NCI-H2227 (cell line): ENCODE results near the gene SLC28A3.

Experiments used
- DNase-seq: peaks from one replicate; lab custom pipeline; 2025; ENCODE audit not compliant: unreplicated experiment; lab: John Stamatoyannopoulos, UW

Gene SLC28A3

DNA sequence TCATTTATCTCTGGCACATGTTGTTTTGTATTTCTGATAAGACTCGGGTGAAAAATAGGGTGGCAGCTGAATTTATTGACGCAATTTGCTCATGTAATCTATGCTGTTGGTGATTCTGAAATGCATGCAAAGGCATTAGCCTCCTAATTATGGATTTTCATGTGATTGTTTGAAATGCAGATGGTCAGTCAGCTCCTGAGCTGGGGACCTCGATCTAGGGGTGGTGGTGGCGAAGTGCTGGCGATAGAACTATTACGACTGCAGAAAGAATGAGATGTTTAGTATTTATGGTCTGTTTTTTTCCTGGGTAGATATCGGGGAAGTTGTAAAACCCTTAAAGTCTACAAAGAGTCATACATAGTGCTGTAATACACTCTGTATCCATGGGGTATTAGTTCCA lies 88.6 kb downstream of the SLC28A3 start:
- no peak for DNase-seq

DNA sequence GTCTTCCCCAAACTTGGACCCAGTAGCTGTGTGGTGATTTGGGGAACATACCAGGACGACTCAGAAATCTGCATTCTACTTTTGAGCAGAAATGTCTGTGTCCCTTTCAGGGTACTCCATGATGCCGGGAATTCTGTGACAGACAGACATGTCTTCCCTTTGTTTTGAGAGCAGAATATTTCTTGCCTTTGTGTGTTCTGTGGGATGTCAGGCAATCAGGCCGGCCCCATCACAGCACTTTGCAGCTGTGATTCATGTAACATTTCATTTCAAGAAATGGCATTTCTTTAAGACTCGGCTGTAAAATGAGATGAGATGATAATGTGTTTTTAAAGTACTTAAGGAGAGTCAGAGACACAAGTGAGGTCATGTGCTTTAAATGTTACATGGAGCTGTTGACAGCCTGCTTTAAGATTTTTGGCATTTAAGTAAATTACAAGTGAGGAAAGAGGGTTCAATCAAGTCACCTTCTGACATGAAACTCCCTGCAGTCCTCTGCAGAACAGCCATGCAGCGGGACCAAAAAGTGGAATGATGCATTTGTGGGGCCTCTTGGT lies 98.7 kb downstream of the SLC28A3 start:
- DNase-seq: peak; percentile 7

DNA sequence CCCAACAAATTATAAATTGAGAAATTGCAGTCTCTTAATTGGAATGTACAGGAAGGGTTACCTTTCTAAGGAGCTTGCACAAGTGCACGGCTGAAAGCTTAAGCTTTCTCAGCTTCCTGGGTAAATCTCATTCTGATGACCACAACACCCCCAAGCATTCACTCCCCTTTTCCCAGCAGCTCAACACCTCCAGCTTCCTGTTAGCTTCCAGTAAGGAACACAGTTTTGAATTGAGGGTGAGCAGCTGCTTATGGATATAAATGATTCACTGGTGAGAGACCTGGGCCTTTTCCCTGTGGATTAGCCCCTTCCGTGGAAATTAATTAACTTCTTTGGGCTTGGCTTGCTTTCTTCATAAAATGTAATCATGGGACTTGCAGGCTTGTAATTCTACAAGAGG lies 101.2 kb downstream of the SLC28A3 start:
- DNase-seq: no peak

DNA sequence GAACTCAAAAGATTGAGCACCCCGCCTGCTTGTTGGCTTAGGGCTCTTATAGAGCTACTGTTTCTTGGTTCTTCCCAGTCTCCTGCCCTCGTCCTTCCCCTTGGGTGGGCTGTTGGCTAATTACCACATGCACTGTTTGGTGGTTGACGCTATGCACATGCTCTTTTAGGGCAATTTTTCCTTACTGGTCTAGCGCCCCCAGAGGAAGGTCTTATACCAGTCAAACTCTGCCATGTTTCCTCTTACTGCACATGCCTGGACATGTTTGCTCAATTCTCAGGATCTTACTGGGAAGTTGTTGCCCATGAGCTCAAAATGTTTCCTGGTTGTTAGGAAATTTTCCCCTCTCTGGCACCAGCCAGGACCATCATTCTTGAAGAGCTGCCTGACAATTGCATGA lies 101.9 kb downstream of the SLC28A3 start:
- DNase-seq: no peak

DNA sequence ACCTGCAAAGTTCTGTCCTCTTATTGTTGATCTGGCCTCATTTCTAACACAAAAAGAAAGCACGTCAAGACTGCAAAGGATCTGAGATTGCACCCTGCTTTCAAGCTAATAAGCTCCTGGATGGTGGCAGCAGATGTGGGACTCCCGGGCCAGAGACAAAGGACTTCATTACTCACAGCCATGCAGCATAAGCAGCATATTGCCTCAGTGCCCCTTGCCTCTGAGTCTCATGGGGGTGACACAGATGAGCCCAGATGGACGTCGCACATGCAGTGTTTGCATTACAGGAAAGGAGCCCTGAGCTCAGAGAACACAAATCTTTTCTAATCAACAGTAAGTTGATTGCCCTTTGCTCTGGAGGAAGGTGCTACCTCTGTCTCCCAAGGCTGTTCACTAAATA lies 105.0 kb downstream of the SLC28A3 start:
- no peak for DNase-seq

DNA sequence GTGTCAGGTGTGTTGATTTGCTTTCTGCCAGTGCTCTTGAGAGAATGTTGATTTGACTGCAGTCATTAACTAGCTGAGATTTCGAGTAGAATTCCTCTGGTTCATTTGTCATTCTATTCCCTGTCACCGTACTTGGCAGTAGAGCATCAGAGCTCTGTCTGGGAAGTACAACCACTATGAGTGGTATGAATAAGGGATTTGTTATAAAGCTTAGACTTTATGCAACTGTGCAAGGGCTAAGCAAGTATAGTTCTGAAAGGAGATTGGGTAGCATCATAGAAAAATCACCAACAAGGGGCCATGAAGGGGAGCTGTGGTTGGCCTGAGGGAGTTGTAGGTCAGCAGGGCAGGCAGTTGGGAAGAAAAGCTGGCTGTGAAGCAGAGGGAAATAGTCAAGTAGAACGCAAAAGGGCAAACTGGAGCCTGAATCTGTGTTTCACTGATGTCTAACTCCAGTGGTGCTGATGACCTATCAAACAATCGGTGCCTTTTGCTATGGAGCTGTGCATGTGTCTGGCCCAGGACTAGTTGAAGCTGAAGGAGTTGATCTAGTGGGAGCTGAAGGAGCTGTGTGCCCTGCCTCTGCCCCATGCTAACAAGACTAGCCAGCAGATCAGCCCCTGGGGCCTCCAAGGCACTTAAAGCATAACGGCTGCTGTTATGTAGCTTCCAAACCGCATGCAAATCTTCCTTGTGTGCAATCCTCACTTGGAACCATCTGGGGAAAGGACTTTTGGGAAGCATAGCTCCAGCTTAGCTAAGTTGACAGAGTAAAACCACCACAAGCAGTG lies 110.0 kb downstream of the SLC28A3 start:
- DNase-seq: no peak

DNA sequence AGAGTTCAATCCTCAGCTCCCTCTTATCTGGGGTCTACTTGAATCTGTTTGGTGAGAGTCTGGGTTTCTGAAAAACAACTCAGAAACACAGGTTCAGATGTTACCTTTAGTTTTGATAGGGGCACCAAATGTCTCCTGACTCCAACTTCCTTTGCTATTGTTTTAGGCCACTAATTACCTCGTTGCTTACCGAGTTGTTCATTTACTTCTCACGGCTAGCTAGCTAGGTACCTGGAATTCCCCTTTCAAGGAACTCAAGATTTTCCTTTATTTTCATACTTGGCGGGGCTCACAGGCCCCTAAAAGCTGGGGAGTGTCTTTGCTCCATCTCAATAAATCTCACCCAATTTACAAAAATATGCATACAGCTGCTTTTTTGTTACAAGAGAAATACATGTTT lies 111.4 kb downstream of the SLC28A3 start:
- no peak for DNase-seq

DNA sequence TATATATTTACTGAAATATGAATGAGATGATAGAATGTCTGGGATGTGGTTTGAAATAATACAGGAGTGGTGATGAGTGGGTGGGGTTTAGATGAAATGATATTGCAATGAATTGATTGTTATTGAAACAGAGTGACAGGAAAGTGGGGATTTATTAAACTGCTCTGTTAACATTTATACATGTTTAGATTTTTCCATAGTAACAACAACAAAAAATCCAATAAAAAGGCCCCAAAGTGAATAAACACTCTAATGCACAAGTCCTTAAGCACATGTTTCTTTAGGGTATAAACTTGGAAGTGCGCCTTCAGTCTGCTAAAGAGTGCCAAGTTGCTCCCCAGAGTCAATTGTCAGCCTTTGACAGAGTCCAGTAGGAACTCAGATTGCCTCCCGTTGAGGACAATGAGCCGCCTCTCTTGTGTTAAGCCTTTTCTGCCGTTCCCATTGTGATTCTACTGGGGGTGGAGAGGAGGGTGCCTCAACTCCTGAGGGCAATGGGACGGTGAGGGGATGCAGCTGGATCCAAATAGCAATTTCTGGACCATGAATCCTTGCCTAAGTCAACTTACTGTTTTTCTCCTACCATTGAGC lies 112.3 kb downstream of the SLC28A3 start:
- no peak for DNase-seq

DNA sequence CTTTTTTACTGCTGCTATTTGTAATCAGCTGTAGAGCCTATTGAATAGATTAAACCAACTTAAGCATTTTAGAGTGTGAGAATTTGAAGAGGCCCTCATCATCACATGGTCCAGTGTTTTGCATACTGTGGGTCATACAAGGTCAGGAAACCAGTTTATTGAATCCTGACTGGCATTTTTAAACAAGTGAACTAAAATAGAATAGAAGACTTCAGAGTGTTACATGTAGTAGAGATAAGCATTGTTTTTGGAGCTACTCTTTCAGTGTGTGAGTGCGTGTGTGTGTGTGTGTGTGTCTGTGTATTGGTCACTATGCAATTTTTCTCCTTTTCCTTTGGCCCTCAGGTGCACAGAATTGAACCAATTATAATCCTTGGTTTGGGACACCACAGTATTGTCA lies 114.4 kb downstream of the SLC28A3 start:
- DNase-seq: no peak
